ENCODE data around the gene SH3RF2.

DNA sequence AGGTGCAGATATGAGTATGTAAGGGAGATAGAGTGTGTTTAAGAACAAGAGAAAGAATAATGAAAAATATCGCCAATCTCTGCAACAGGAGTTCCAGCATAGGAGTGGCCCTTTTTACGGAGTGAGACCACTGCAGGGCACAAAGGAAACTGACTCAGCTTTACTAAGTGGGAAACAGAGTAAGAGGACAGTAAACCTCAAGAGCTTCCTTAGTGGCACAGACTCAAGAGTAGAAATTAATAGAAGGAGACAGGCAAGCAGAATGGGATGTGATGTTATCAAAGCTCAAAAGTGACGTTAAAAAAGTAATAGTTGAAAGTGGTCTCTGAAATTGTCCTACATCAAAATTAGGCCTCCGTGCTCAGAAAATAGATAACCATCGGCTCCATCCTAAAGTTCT is 2.1 kb upstream of the SH3RF2 start:
- TF ChIP-seq, protein P1, sequence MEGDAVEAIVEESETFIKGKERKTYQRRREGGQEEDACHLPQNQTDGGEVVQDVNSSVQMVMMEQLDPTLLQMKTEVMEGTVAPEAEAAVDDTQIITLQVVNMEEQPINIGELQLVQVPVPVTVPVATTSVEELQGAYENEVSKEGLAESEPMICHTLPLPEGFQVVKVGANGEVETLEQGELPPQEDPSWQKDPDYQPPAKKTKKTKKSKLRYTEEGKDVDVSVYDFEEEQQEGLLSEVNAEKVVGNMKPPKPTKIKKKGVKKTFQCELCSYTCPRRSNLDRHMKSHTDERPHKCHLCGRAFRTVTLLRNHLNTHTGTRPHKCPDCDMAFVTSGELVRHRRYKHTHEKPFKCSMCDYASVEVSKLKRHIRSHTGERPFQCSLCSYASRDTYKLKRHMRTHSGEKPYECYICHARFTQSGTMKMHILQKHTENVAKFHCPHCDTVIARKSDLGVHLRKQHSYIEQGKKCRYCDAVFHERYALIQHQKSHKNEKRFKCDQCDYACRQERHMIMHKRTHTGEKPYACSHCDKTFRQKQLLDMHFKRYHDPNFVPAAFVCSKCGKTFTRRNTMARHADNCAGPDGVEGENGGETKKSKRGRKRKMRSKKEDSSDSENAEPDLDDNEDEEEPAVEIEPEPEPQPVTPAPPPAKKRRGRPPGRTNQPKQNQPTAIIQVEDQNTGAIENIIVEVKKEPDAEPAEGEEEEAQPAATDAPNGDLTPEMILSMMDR (IDR thresholded peaks at IDR 0.05 in 8 of 11, conservative IDR thresholded peaks at IDR 0.05 in 3 of 11): no peak
- no peak for TF ChIP-seq POLR2A (IDR thresholded peaks at IDR 0.05)
